ENCODE measurements around the gene NEK10.
"Not testable (repeated sequence)": the region's sequence is repeated elsewhere in the genome, so short reads cannot be mapped to it uniquely, and the experiment has no call there.

Gene NEK10

GRCh38 chr3:27312044-27312668 is 57.0 kb downstream of the NEK10 start:
- peaks cover 5% of the 10 kb centered on the region for H3K4me1 ChIP-seq (ENCODE audit: insufficient read depth, poor library complexity, severe bottlenecking)
- H3K36me3 ChIP-seq (ENCODE audit: low read depth) = no peaks in the 10 kb centered on the region
- DNase-seq (ENCODE audit: low spot score) (no peak), ATAC-seq (ENCODE audit: low read depth) (peak; percentile 71)
- H3K4me3 ChIP-seq (ENCODE audit: severe bottlenecking) = no peak overlapping the region
- no peaks in the 10 kb centered on the region for H3K9me3 ChIP-seq (ENCODE audit: severe bottlenecking)
- peak; percentile 89 for TF ChIP-seq CTCF (IDR thresholded peaks at IDR 0.05; ENCODE audit: poor library complexity, severe bottlenecking)
- no peak overlapping the region for H3K27ac ChIP-seq (ENCODE audit: poor library complexity, severe bottlenecking)
- H3K27me3 ChIP-seq (ENCODE audit: insufficient read depth, poor library complexity, severe bottlenecking) = no peaks in the 10 kb centered on the region

GRCh38 chr3:27311400-27311799 is 57.8 kb downstream of the NEK10 start:
- Histone ChIP-seq H3K9me3 (ENCODE audit: severe bottlenecking) (no peaks in the 10 kb centered on the region), H3K36me3 (ENCODE audit: low read depth) (no peaks in the 10 kb centered on the region), H3K27me3 (ENCODE audit: insufficient read depth, poor library complexity, severe bottlenecking) (no peaks in the 10 kb centered on the region), H3K4me1 (ENCODE audit: insufficient read depth, poor library complexity, severe bottlenecking) (peaks cover 5% of the 10 kb centered on the region), H3K4me3 (ENCODE audit: severe bottlenecking) (no peak overlapping the region), H3K27ac (ENCODE audit: poor library complexity, severe bottlenecking) (peak overlapping the region; percentile 9)
- DNase-seq (ENCODE audit: low spot score) (peak; percentile 69), ATAC-seq (ENCODE audit: low read depth) (peak; percentile 99)
- TF ChIP-seq CTCF (IDR thresholded peaks at IDR 0.05; ENCODE audit: poor library complexity, severe bottlenecking) = no peak

GRCh38 chr3:27310688-27311087 is 58.5 kb downstream of the NEK10 start:
- no peaks in the 10 kb centered on the region for H3K9me3 ChIP-seq (ENCODE audit: severe bottlenecking)
- H3K27ac ChIP-seq (ENCODE audit: poor library complexity, severe bottlenecking) = no peak overlapping the region
- no peak for DNase-seq (ENCODE audit: low spot score)
- H3K4me1 ChIP-seq (ENCODE audit: insufficient read depth, poor library complexity, severe bottlenecking) = peaks cover 5% of the 10 kb centered on the region
- no peak for ATAC-seq (ENCODE audit: low read depth)
- no peaks in the 10 kb centered on the region for H3K27me3 ChIP-seq (ENCODE audit: insufficient read depth, poor library complexity, severe bottlenecking)
- H3K36me3 ChIP-seq (ENCODE audit: low read depth) = no peaks in the 10 kb centered on the region
- H3K4me3 ChIP-seq (ENCODE audit: severe bottlenecking) = no peak overlapping the region
- TF ChIP-seq CTCF (IDR thresholded peaks at IDR 0.05; ENCODE audit: poor library complexity, severe bottlenecking) = no peak

GRCh38 chr3:27307566-27307965 is 61.6 kb downstream of the NEK10 start:
- no peak for TF ChIP-seq CTCF (IDR thresholded peaks at IDR 0.05; ENCODE audit: poor library complexity, severe bottlenecking)
- Histone ChIP-seq H3K9me3 (ENCODE audit: severe bottlenecking) (no peaks in the 10 kb centered on the region), H3K27ac (ENCODE audit: poor library complexity, severe bottlenecking) (no peak overlapping the region), H3K27me3 (ENCODE audit: insufficient read depth, poor library complexity, severe bottlenecking) (no peaks in the 10 kb centered on the region), H3K4me3 (ENCODE audit: severe bottlenecking) (no peak overlapping the region), H3K4me1 (ENCODE audit: insufficient read depth, poor library complexity, severe bottlenecking) (peaks cover 5% of the 10 kb centered on the region), H3K36me3 (ENCODE audit: low read depth) (no peaks in the 10 kb centered on the region)
- DNase-seq (ENCODE audit: low spot score) (no peak), ATAC-seq (ENCODE audit: low read depth) (no peak)

- no peaks in the 10 kb centered on the region for H3K4me1 ChIP-seq (ENCODE audit: insufficient read depth, poor library complexity, severe bottlenecking)
- no peaks in the 10 kb centered on the region for H3K9me3 ChIP-seq (ENCODE audit: severe bottlenecking)
- no peaks in the 10 kb centered on the region for H3K36me3 ChIP-seq (ENCODE audit: low read depth)
- no peaks in the 10 kb centered on the region for H3K27me3 ChIP-seq (ENCODE audit: insufficient read depth, poor library complexity, severe bottlenecking)
- TF ChIP-seq CTCF (IDR thresholded peaks at IDR 0.05; ENCODE audit: poor library complexity, severe bottlenecking) = no peak
- no peak overlapping the region for H3K27ac ChIP-seq (ENCODE audit: poor library complexity, severe bottlenecking)
- no peak for DNase-seq (ENCODE audit: low spot score)
- no peak overlapping the region for H3K4me3 ChIP-seq (ENCODE audit: severe bottlenecking)
- ATAC-seq (ENCODE audit: low read depth) = no peak
Measured at GRCh38 chr3:27302891-27303290, 66.3 kb downstream of the NEK10 start.

GRCh38 chr3:27298981-27299380 is 70.2 kb downstream of the NEK10 start:
- not testable (repeated sequence) for ATAC-seq (ENCODE audit: low read depth)

More at GRCh38 chr3:27298981-27299380, 70.2 kb downstream of the NEK10 start:
- H3K27ac ChIP-seq (ENCODE audit: poor library complexity, severe bottlenecking); H3K4me3 ChIP-seq (ENCODE audit: severe bottlenecking); H3K27me3 ChIP-seq (ENCODE audit: insufficient read depth, poor library complexity, severe bottlenecking); H3K9me3 ChIP-seq (ENCODE audit: severe bottlenecking); DNase-seq (ENCODE audit: low spot score); H3K4me1 ChIP-seq (ENCODE audit: insufficient read depth, poor library complexity, severe bottlenecking); H3K36me3 ChIP-seq (ENCODE audit: low read depth): not testable (repeated sequence)
